Femur (tissue), 1 donor: ENCODE results near the gene MIER1.
"Not testable (repeated sequence)": the region's sequence is repeated elsewhere in the genome, so short reads cannot be mapped to it uniquely, and the experiment has no call there.

Experiments used
- DNase-seq: peaks from one replicate; pipeline ENCODE4 v3.0.0-alpha.2; 2017

The MIER1 gene

DNA sequence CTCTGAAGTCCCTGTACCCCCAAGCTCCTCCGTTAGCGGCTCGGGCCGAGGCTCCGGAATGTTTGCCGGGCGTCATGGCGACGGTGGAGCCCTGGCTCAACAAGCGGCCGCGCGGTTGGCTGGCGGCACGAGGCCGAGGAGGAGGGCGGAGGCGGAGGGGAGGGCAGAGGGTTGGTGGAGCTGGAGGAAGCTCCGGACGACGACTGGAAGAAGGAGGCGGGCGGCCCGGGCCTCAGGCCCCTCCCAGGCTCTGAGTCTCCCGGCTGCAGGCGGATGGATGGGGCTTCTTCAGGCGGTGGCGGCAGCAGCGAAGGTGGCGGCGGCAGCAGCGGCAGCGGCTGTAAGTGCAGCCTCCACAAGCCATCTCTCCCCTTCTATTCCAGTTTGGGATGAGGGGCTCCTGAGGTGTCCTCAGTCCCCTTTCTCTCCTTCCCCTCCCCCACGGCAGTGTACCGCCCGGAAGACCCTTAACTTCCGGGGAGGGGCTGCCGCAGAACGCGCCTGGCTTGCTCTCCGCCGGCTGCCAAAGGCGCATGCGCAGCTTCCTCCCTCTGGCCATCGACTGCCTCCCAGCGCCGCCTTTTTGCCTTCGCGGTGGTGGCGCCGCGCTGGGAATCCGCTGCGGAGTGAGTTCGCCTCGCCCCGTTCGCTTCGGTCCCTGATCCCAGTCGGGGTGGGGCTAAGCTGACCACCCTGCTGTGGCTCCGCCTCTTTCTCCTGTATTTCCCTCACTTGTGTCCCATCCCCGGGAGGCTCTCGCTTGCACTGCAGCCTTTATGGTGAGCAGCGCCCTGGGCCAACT lies at the start of gene MIER1, which contains the start of gene DNAI4:
Gene MIER1 (plus strand): TSS at position 235 of the 802 bp plus-strand sequence. CDS start 39 bp downstream, at position 274.
Gene DNAI4 (minus strand): TSS at position 101 of the 802 bp plus-strand sequence. CDS start 25 bp downstream, at position 76.
- DNase-seq, result peak; percentile 99

DNA sequence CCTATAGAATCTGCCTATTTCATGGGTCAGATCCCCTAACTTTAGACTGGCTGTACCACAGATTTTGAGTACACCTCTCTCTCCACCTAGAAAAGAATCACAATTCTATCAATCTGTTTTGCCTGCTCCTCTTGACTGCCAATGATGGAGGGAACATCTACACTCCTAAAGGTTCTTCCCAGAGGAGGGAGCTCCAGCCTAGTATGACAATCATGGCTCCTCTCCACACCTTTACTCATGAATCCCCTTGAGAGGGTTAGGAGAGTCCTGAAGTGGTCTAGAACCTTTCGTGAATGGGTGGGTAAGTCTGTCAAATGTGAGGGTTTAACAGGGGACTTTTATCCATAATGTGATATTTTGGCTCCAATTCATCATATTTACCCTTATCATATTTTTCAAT lies 48.1 kb upstream of the MIER1 start:
- DNase-seq, result no peak

DNA sequence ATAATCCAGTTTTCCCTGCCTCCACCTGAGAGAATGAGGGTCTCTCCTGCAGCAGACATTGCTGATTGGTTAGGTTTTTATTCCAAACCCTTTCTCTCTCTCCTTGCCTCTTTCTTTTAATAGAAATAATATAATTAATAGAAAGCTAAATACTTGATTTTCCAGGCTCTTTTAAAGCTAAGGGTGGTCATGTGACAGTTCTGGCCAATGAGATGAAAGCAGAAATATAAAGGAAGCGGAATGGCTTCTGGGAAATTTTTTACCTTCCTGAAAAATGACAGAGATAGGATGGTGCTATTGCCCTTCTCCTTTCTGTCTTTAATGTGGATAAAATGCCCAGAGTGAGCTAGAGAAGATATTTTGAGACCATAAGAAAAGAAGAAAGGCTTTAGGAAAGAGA lies 35.8 kb upstream of the MIER1 start:
- no peak for DNase-seq

DNA sequence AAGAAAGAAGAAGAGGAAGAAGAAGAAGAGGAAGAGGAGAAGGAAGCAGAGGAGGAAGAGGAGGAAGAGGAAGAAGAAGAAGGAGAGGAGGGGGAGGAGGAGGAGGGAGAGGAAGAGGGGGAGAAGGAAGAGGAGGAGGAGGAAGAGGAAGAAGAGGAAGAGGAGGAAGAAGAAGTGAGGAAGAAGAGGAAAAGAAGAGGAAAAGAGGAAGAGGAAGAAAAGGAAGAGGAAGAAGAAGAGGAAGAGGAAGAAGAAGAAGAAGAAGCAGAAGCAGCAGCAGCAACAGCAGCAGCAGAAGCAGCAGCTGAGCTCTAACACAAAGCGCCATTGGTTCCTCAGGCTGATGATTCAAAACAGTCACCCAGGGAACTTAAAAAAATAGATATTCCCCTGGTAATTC lies 34.2 kb upstream of the MIER1 start:
- DNase-seq, result no peak

DNA sequence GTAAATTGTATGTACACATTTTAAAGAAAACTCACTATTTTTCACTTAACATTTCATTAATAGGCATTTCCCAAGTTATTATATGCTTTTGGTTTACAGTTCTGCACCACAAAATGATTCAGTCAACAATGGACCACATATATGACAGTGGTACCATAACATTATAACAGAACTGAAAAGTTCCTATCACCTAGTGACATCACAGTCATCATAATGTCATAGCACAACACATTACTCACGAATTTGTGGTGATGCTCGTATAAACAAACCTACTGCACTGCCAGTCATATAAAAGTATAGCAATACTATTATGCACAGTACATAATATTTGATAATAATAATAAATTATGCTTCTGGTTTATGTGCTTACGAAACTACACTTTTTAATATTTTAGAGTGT lies 31.1 kb upstream of the MIER1 start:
- DNase-seq, result no peak

DNA sequence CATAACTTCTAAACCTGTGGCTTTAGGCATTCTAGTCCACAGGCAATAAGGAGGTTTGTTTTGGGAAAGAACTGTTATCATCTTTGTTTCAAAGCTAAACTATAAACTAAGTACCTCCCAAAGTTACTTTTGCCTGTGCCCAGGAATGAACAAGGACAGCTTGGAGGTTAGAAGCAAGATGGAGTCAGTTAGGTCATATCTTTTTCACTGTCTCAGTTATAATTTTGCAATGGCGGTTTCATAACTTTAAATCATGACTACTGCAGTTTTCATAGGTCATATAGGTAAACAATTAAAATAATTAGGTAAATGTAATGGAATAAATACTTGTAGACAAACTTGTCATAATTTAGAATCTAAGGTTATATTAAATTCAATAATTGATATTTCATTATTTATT lies 9.6 kb upstream of the MIER1 start:
- DNase-seq, result not testable (repeated sequence)

DNA sequence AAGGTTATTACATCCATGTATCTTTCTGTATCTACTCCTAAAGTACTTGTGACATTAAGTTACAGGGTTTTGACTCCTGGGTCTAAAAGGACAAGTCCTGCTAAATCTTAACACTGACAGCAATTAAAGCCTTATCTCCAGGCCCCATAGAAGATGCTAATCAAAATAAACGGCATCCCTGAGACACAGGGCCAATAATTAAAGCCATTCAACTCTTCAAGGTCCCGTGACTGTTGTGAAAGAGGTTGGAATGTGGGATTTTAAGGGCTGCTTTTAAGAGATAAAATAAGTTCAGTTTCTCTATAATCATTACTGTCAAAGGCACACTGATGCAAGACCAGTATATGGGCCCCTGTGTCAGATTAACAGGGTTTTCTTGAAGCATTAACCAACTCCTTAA lies 8.5 kb upstream of the MIER1 start:
- no peak for DNase-seq

DNA sequence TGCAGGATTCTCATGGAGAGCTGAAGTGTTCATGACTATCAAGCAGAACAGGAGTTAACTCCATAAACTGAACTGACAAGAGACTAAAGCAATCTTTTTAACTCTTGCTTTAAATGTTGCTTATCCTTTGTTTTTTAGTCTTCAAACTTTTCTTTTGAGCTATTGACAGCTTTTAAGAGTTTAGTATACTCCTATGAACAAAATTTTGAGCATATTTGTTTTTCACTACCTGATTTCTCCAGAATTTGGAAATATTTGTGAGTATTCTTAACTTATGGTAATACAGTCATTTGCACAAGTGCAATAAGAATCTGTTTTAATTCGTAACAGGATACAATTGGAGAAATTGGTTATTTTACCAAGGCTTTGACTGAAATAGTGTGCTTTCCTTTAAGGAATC lies 7.3 kb upstream of the MIER1 start:
- no peak for DNase-seq

DNA sequence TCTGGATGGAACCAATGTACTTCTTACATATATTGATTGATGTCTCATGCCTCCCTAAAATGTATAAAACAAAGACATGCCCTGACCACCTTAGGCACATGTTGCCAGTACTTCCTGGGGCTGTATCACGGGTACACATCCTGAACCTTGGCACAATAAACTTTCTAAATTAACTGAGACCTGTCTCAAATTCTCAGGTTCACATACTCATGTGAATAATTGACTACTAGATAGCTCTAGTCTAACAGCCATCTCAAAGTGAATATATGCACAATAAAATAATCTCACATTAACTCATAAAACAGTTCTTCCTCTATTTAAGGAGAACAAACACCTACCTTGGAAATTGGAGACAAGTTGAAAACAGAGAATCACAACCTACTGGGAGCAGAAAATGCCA lies 5.7 kb upstream of the MIER1 start:
- DNase-seq, result no peak

DNA sequence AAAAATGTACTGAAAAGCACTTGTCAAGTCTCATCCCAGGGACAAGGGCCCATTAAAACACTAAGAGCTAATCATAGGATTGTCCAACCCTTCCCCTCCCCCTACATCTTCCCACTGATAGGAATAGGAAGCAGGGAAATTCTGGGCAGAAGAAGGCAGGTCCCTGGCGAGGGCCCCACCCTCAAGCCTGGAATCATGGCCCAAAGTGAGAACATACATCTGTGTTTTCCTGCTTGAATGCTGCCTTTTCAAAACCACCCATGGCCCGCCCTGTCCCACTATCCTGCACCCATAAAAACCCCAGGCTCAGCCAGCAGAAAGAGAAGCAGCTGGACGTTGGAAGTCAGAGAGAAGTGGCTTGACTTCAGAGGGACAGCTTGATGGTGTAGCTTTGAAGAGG lies 5.0 kb upstream of the MIER1 start:
- no peak for DNase-seq

DNA sequence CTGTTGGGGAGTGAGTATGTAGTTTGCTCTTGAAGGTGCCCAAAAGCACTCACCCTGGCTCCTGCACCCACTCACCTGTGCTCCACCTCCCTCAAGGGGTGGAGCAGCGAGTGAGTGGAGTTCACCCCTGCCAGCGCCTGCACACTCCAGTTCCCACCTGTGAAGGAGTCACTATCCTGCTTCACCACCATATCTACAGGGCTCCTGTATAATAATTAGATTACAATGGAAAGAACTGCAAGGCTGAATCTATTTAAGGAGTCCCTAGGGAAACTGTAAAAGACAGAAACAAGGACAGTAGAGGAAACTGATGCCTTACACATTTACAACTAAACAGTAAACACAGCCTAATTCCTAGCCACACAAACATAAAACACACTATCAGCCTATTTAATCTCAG lies 4.2 kb upstream of the MIER1 start:
- DNase-seq, result no peak

DNA sequence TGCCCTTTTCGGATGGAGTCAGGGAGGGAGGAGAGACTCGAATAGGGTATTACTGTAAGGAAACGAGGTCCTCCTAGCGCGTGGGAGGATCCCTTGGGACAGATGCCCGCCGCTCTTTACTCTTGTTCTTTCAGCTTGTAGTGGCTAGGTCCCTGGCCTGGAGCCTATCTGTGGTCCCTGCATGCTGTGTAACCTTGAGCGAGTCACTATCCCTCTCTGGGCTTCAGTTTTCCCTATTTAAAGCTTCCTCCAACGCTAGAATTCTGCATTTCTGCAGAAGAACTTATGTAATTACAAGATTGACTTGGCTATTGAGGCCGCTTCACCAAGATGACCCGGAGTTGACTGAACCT lies 744 bp downstream of the MIER1 start:
- no peak for DNase-seq

DNA sequence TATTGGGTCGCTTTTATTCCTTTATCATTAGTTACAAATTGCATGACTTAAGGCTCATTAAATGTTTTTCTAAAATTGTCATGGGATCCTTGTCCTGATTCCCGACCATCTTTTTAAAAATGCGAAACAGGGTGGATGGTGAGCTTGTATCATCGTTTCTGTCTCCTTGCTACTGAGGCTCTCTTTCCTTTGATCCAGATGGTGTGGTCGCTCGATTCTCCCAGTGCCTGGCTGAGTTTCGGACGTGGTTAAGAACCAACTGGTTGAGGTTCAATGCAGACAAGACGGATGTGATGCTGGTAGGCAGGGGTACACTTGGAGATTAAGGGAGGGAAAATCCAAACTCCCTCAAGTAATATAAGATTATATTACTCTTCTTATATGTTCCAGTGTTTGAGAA lies 1.2 kb downstream of the MIER1 start:
- no peak for DNase-seq

DNA sequence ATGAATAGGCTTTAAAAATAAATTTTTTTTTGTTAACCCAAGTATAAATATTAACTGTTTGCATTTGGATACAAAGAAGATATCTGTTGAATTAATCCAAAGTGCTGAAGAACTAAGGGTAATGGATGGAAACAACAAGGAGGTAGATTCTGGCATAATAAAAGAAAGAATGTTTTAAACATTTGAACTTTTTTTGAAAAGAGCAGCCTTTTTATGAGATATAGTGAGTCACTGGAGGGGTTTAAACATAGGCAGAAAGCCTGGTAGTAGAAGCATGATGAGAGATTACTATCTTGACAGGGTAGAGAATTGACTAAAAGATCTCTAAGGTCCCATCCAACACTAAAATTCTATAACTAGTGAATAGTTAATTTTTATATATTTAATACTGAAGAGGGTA lies 2.7 kb downstream of the MIER1 start:
- no peak for DNase-seq

DNA sequence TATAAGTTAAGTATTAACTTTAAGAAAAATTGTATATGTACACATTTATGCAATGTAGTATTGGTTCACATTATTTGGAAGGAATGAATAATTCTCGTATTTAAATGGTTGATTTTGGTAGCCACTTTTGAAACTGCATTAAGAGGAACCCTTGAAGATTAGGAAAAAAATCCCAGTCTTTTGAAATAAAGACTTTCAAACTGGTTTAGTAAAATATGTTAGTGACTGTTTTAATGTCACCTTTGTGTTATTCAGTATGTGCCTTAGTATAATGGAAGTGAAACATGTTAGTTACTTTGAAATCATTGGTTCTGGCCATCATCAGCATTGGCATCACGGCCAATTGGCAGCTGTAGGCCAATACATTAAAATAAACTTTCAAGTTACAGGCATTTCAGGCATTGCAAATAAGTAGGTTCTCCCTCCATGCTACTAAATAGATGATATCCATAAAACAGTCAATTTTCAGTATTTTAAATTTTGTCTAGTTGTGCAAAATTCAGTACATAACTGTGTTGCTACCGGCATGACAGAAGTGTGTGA lies 4.4 kb downstream of the MIER1 start:
- DNase-seq, result no peak

DNA sequence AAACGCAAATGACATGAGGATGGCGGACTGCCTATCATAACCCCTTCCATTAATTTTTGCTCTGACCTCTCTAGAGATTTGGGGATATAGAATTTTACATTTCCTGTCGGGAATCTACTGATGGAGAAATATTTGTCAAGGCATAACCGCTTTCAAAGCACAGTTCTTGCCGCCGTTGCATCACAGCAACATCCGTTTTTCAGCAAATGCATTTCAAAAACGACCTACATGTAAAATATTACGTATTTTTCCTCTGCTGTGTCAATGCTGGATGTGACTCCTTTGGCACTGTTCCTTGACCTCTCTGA lies 4.9 kb downstream of the MIER1 start:
- no peak for DNase-seq

DNA sequence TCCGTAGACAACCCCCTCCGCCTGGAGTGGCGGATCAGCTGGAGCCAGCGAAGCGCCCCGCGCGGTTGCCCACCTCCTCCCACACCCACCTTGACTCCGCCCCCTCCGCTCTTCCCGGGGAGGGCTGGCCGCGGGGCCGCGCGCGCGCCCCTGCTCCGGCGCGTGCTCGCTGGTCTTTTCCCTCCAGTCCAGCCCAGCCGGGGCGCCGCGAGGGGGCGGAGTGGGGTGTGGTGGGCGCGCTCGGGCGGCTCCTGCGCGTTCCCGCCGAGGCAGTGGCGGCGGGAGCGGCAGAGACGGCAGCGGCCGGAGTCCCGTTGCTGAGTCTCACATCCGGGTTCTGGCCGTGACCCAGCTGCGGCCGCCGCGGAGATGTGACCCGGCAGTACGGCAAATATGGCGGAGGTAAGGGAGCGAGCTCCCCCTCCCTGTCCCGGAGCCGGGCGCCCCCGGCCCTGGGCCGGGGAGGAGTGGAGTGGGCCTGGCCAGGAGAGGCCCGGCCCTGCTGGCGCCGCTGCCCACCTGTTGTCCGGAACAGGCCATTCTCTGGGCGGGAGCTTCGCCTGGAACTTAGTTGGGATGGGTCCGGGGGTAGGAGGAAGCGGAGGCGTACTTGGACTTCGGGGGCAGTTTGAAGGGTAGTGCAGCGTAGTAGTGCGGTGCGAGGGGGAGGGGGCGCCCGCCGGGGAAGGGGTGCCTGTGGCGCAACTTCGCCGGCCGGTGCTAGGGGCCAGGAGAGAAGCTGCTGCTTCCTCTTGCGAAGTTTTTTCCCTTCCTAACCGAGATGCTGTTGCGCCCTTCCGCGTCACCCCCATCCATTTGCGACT lies 5.4 kb downstream of the MIER1 start:
- DNase-seq, result peak; percentile 97

DNA sequence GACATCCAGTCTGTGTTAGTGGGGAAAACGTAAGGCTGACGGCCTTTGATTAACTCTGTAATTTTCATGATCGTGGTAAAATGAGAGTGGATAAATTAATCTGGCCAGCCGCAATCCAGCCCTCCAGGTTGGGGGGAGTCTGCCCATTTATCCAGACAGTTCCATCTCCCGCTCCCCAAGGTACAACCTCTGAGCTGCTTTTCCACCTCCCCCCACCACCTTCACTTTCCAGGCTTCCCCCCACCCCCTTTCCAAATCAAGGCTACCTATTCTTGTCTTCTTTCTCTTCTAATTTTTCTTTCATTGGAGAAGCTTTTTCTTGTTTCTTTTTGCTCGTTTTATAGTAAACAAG lies 6.0 kb downstream of the MIER1 start:
- DNase-seq, result no peak

DNA sequence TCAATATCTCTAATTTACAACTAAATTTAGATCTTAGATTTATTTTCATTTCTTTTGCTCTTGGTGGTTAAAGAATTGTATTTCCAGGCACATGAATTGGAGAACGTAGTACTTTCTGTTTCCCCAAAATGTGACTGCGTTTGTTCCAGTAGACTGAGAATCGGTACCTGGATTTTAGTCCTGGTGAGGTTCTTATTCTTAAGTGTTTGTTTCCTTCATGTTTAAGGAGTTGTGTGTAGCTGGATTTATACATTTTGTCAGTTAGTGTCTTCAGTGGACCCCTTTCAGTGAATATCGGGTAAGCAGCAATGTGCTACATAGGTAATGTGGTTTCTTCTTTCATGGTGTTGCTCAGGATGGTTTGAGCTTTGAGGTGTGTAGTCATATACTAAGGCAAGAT lies 6.8 kb downstream of the MIER1 start:
- DNase-seq, result no peak

DNA sequence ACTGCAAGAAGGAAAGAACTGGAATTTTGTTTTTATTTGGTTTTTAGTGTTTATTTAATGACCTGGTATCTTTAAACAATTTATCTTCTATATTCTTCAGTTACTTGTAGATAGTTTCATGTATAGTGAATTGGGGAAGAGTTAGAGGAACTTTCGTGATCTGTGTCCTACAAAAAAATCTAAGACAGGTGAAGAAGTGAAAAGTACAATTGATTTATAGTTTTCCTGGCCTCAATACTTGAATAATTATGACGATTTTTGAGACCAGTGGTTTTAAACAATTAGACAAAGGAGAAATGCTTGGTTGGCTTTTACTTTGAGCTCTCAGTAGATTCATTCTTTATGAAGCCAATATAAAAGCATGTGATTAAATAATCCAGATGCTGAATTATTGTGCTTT lies 7.5 kb downstream of the MIER1 start:
- no peak for DNase-seq

DNA sequence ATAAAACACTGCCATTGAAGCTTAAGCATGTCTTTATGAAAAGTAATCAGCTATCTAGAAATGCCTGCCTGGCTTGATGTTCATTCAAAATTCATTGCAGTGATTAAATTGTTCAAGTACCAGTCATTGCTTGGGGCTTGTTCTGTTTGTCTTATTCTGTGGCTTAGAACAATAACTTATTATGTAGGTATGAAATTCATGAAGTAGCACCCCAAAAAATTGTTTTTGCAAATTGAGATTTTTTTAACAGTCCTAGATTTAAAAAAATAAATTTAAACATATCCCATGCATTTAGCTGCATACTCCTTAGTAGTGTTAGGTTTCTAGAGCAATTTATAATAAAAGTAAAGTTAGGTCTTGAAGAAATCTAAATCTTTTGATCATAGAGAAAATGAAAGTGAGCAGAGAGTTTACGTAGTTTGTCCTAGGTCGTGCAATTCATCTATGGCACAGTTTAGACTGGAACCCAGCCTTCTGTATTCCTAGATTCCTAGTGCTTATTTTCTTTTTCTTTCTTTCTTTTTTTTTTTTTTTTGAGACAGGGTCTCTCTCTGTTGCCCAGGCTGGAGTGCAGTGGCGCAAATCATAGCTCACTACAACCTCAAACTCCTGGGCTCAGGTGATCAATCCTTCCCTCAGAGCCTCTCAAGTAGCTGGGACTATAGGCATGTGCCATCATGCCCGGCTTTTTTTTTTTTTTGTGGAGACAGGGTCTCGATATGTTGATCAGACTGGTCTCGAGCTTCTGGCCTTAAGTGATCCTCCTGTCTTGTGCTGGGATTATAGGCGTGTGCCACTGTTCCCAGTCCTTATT lies 9.3 kb downstream of the MIER1 start:
- no peak for DNase-seq

DNA sequence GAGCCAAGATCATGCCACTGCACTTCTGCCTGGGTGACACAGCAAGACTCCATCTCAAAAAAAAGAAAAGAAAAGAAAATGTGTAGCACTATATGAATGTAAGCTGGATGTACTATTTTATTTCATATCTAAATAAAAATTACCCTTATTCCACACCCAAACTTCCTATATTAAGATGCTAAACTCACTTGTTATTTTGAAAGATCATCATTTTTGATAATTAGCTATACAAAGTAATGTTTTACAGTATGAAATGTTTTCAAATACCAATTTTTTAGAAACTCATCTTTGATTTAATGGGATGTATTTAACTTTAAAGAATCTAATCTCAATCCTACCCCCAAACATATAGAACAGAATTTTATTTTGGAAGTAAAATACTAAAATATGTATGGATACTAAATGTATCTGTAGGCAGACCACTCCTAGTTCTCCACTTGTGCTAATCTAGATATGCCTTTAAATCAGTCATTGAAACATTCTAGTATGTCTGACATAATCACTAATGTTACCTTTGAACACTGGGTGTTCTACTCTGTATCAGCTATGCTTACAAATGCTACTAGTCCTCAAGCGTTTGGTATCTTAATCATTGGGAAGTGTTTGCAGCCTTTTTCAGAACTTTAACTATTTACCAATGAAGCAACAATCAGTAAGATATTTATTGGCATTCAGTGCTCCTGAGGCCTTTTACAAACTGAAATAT lies 12.9 kb downstream of the MIER1 start:
- no peak for DNase-seq

DNA sequence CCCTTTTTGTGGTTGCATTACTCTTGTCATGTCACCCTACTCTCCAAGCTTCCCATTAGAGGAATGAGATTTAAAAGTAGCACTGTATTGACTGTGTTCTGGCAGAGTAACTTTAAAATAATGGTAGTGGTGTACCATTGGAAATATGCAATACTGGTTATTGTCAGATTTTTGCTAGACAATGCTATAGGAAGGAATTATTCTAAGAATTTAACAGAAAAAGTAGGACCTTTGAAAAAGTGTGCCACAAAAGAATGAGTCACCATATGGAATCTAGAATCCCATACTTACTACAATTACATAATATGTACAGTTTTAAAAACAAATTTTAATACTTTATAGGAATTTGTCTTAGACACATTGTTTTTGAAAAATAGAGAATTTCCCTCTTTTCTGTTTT lies 13.8 kb downstream of the MIER1 start:
- no peak for DNase-seq
